ENCODE data around the gene GATA5. TPM values are rescaled to one million over a fixed set of nuclear protein-coding genes. Genes with fewer than 3 reads are reported as not detected.

GATA5 gene
- total RNA-seq, 4 donors from 2014 or later, result not detected

DNA sequence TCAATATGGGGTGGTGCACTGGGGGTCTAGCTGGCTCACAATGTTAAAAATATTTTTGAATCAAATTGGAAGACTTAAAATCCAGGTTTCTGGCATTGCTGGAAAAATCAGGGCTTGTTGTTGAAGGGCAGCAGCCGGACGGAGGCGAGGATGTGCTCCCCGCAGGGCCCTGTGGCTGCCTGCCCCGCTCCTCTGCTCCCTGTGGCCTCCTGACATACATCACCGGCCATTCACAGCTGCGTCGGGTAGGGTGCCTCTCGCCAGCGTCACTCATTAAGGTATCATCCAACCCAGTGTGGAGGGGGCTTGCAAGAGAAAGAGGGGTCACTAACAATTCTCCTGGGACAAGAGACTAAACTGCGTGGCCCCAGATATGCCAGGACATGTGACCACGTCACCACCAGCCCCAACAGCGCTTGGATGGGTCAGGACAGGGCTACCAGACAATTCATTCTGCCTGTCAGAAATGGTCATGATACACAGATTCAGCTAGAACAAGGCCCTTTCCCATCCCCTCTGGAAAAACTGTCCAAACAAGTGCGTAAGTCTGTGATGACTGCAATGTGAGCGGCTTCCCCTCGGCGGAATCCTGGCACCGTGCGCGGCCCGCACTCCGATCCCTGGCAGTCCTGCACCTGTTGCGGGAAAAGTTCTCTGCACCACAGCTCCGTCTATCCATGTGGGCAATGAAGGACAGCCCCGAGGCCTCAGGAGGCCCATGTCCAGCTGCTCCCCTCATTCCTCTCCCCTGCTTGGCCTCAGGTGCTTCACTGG is 12.0 kb downstream of the GATA5 start:
- ATAC-seq (no peak), DNase-seq (no peak)
- H3K36me3 ChIP-seq, result no peaks in the 10 kb centered on the region
- H3K9me3 ChIP-seq, result no peaks in the 10 kb centered on the region
- in situ Hi-C loops (cut with MboI; ENCODE audit: low sequenced_read_pairs in 4 of 4), result no loop called here
- TF ChIP-seq POLR2A (IDR thresholded peaks at IDR 0.05), result no peak
- peaks cover 0 to 3% (median 0%) of the 10 kb centered on the region in 3 donors for H3K27me3 ChIP-seq
- H3K4me3 ChIP-seq, result no peak overlapping the region
- no peak overlapping the region for H3K27ac ChIP-seq
- no peaks in the 10 kb centered on the region for H3K4me1 ChIP-seq
- intact Hi-C loops (cut with DNase I; ENCODE audit: low total_unique reads), result no loop called here

- ATAC-seq (no peak), DNase-seq (no peak)
- Histone ChIP-seq H3K27ac (no peak overlapping the region), H3K36me3 (no peaks in the 10 kb centered on the region), H3K4me3 (no peak overlapping the region), H3K27me3 (no peaks in the 10 kb centered on the region), H3K9me3 (no peaks in the 10 kb centered on the region), H3K4me1 (no peaks in the 10 kb centered on the region)
- TF ChIP-seq, protein P1, sequence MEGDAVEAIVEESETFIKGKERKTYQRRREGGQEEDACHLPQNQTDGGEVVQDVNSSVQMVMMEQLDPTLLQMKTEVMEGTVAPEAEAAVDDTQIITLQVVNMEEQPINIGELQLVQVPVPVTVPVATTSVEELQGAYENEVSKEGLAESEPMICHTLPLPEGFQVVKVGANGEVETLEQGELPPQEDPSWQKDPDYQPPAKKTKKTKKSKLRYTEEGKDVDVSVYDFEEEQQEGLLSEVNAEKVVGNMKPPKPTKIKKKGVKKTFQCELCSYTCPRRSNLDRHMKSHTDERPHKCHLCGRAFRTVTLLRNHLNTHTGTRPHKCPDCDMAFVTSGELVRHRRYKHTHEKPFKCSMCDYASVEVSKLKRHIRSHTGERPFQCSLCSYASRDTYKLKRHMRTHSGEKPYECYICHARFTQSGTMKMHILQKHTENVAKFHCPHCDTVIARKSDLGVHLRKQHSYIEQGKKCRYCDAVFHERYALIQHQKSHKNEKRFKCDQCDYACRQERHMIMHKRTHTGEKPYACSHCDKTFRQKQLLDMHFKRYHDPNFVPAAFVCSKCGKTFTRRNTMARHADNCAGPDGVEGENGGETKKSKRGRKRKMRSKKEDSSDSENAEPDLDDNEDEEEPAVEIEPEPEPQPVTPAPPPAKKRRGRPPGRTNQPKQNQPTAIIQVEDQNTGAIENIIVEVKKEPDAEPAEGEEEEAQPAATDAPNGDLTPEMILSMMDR (IDR thresholded peaks at IDR 0.05 in 4 of 5, conservative IDR thresholded peaks at IDR 0.05 in 1 of 5), result no peak
- TF ChIP-seq POLR2A (IDR thresholded peaks at IDR 0.05), result no peak
- intact Hi-C loops (cut with DNase I; ENCODE audit: low total_unique reads), result no loop called here
- in situ Hi-C loops (cut with MboI; ENCODE audit: low sequenced_read_pairs in 4 of 4), result no loop called here
These were observed 12.7 kb downstream of the GATA5 start for GRCh38 chr20:62462976-62463592.

DNA sequence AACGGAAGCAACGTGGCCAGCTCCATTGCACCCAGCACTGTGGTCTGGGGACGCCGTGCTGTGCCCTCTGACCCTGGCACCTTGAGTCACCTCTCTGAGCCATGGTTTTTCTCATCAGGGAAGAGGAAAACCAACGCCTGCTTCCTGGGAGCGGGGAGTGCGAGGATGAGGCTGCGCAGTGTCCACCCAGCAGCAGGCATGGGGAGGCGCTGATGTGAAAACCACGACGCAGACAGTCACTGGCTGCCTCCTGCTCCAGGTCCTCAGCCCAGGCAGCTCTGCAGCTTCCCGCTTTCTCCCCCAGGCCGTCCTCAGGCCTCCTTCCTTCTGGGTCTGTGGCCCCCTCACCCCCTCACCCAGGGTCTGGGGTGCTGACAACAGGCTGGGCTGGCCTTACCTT is 14.0 kb downstream of the GATA5 start:
- no peak for TF ChIP-seq POLR2A (IDR thresholded peaks at IDR 0.05)
- TF ChIP-seq, protein P1 (IDR thresholded peaks at IDR 0.05 in 4 of 5, conservative IDR thresholded peaks at IDR 0.05 in 1 of 5), result no peak
- in situ Hi-C loops (cut with MboI; ENCODE audit: low sequenced_read_pairs in 4 of 4), result no loop called here
- no peak overlapping the region for H3K4me3 ChIP-seq
- H3K27ac ChIP-seq, result no peak overlapping the region
- H3K36me3 ChIP-seq, result no peaks in the 10 kb centered on the region
- DNase-seq, result no peak
- no peak for ATAC-seq
- H3K9me3 ChIP-seq, result no peaks in the 10 kb centered on the region
- intact Hi-C loops (cut with DNase I; ENCODE audit: low total_unique reads), result no loop called here
- no peaks in the 10 kb centered on the region for H3K27me3 ChIP-seq
- H3K4me1 ChIP-seq, result no peaks in the 10 kb centered on the region

DNA sequence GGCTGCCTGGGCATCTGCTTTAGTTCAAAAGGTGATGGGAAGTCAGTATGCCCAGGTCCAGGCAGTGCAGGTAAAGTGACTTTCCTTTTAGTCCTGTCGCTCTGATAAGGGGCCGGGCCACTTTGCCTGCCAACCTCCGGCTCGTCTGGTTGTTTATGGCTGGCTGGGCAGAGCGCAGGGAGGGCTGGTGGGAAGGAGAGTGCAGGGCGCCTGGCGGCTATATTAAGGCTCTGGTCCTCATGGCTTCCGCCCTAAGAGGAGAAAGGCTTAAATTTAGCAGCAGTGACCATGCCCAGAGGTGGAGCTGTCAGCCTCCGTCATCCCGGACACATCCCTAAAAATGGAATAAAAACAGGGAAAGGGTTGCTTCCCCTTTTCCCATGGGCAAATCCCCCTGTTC is 14.6 kb downstream of the GATA5 start:
- Histone ChIP-seq H3K4me3 (no peak overlapping the region), H3K27ac (no peak overlapping the region), H3K36me3 (no peaks in the 10 kb centered on the region), H3K9me3 (no peaks in the 10 kb centered on the region), H3K4me1 (no peaks in the 10 kb centered on the region), H3K27me3 (no peaks in the 10 kb centered on the region)
- no peak for TF ChIP-seq POLR2A (IDR thresholded peaks at IDR 0.05)
- intact Hi-C loops (cut with DNase I; ENCODE audit: low total_unique reads) (no loop called here), in situ Hi-C loops (cut with MboI; ENCODE audit: low sequenced_read_pairs in 4 of 4) (no loop called here)
- DNase-seq, result no peak
- ATAC-seq, result no peak

GRCh38 chr20:62460678-62461077 is 15.1 kb downstream of the GATA5 start:
- intact Hi-C loops (cut with DNase I; ENCODE audit: low total_unique reads), result no loop called here
- H3K27ac ChIP-seq, result no peak overlapping the region
- H3K36me3 ChIP-seq, result no peaks in the 10 kb centered on the region
- no peak overlapping the region for H3K4me3 ChIP-seq
- TF ChIP-seq, protein P1 (IDR thresholded peaks at IDR 0.05 in 4 of 5, conservative IDR thresholded peaks at IDR 0.05 in 1 of 5), result no peak
- TF ChIP-seq POLR2A (IDR thresholded peaks at IDR 0.05), result no peak
- no peak for DNase-seq
- ATAC-seq, result no peak
- no peaks in the 10 kb centered on the region for H3K9me3 ChIP-seq
- H3K4me1 ChIP-seq, result no peaks in the 10 kb centered on the region
- in situ Hi-C loops (cut with MboI; ENCODE audit: low sequenced_read_pairs in 4 of 4), result no loop called here
- no peaks in the 10 kb centered on the region for H3K27me3 ChIP-seq

Data from gastrocnemius medialis (tissue), 4 donors.